Measurements from ENCODE around the gene RIOX2.
"Not testable (repeated sequence)": the region's sequence is repeated elsewhere in the genome, so short reads cannot be mapped to it uniquely, and the experiment has no call there.

Gene RIOX2

GRCh38 chr3:97911459-97911858, 60.8 kb downstream of the RIOX2 start:
- Histone ChIP-seq H3K4me1 (ENCODE audit: insufficient read depth, poor library complexity, severe bottlenecking) (peaks cover 16% of the 10 kb centered on the region), H3K36me3 (ENCODE audit: low read depth) (peaks cover 9% of the 10 kb centered on the region; the same call in 1 of the 2 replicates), H3K9me3 (ENCODE audit: severe bottlenecking) (no peaks in the 10 kb centered on the region), H3K27ac (ENCODE audit: poor library complexity, severe bottlenecking) (no peak overlapping the region), H3K4me3 (ENCODE audit: severe bottlenecking) (no peak overlapping the region), H3K27me3 (ENCODE audit: insufficient read depth, poor library complexity, severe bottlenecking) (no peaks in the 10 kb centered on the region)
- no peak for ATAC-seq (ENCODE audit: low read depth)
- DNase-seq (ENCODE audit: low spot score) = no peak
- no peak for TF ChIP-seq CTCF (IDR thresholded peaks at IDR 0.05; ENCODE audit: poor library complexity, severe bottlenecking)

DNA sequence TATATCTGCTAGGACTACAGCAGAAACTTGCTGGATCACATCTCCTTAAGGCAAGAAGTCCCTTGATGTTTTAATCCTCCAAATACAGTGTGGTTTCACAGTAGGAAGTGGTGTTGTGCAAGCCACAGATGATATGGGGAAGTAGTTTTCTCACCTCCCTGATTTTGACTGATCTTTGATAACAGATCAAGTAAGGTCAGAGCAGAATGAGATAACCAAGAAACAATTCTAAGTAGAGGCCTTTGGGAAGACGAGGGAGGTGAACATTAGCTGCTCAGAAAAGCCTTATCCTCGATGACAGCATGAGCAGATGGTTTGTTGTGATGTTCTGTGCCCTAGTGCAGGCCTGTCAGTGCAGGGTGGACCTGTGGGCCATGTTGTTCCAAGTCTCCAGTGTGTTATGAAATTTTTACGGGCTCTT, 61.3 kb downstream of the RIOX2 start:
- Histone ChIP-seq H3K4me3 (ENCODE audit: severe bottlenecking) (no peak overlapping the region), H3K9me3 (ENCODE audit: severe bottlenecking) (no peaks in the 10 kb centered on the region), H3K27ac (ENCODE audit: poor library complexity, severe bottlenecking) (no peak overlapping the region), H3K27me3 (ENCODE audit: insufficient read depth, poor library complexity, severe bottlenecking) (no peaks in the 10 kb centered on the region), H3K36me3 (ENCODE audit: low read depth) (peaks cover 5% of the 10 kb centered on the region; the same call in 1 of the 2 replicates), H3K4me1 (ENCODE audit: insufficient read depth, poor library complexity, severe bottlenecking) (peaks cover 16% of the 10 kb centered on the region)
- ATAC-seq (ENCODE audit: low read depth) = no peak; the same call in 2 of the 3 replicates
- no peak for TF ChIP-seq CTCF (IDR thresholded peaks at IDR 0.05; ENCODE audit: poor library complexity, severe bottlenecking)
- no peak for DNase-seq (ENCODE audit: low spot score)

DNA sequence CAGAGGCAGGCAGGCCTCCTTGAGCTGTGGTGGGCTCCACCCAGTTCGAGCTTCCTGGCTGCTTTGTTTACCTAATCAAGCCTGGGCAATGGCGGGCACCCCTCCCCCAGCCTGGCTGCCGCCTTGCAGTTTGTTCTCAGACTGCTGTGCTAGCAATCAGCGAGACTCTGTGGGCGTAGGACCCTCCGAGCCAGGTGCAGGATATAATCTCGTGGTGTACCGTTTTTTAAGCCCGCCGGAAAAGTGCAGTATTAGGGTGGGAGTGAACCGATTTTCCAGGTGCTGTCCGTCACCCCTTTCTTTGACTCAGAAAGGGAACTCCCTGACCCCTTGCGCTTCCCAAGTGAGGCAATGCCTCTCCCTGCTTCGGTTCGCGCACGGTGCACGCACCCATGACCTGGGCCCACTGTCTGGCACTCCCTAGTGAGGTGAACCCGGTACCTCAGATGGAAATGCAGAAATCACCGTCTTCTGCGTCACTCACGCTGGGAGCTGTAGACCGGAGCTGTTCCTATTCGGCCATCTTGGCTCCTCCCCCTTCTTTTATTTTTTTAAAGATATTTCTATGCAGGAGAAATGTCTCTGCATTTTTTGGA, 61.9 kb downstream of the RIOX2 start:
- H3K4me3 ChIP-seq (ENCODE audit: severe bottlenecking); H3K36me3 ChIP-seq (ENCODE audit: low read depth); ATAC-seq (ENCODE audit: low read depth); H3K9me3 ChIP-seq (ENCODE audit: severe bottlenecking); H3K27me3 ChIP-seq (ENCODE audit: insufficient read depth, poor library complexity, severe bottlenecking); DNase-seq (ENCODE audit: low spot score); H3K27ac ChIP-seq (ENCODE audit: poor library complexity, severe bottlenecking): not testable (repeated sequence)
- peaks cover 16% of the 10 kb centered on the region for H3K4me1 ChIP-seq (ENCODE audit: insufficient read depth, poor library complexity, severe bottlenecking)

DNA sequence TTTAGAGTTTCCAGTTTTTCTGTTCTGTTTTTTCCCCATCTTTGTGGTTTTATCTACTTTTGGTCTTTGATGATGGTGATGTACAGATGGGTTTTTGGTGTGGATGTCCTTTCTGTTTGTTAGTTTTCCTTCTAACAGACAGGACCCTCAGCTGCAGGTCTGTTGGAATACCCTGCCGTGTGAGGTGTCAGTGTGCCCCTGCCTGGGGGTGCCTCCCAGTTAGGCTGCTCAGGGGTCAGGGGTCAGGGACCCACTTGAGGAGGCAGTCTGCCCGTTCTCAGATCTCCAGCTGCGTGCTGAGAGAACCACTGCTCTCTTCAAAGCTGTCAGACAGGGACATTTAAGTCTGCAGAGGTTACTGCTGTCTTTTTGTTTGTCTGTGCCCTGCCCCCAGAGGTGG, 62.4 kb downstream of the RIOX2 start:
- not testable (repeated sequence) for H3K36me3 ChIP-seq (ENCODE audit: low read depth); H3K27ac ChIP-seq (ENCODE audit: poor library complexity, severe bottlenecking); DNase-seq (ENCODE audit: low spot score); H3K9me3 ChIP-seq (ENCODE audit: severe bottlenecking); H3K4me3 ChIP-seq (ENCODE audit: severe bottlenecking); ATAC-seq (ENCODE audit: low read depth); H3K27me3 ChIP-seq (ENCODE audit: insufficient read depth, poor library complexity, severe bottlenecking)
- H3K4me1 ChIP-seq (ENCODE audit: insufficient read depth, poor library complexity, severe bottlenecking) = peaks cover 16% of the 10 kb centered on the region

GRCh38 chr3:97901313-97902248, 70.7 kb downstream of the RIOX2 start:
- H3K4me1 ChIP-seq (ENCODE audit: insufficient read depth, poor library complexity, severe bottlenecking) = no peaks in the 10 kb centered on the region
- no peaks in the 10 kb centered on the region for H3K9me3 ChIP-seq (ENCODE audit: severe bottlenecking)
- DNase-seq (ENCODE audit: low spot score) (no peak), ATAC-seq (ENCODE audit: low read depth) (no peak)
- no peaks in the 10 kb centered on the region; the same call in none of the 2 replicates for H3K36me3 ChIP-seq (ENCODE audit: low read depth)
- H3K4me3 ChIP-seq (ENCODE audit: severe bottlenecking) = no peak overlapping the region
- no peaks in the 10 kb centered on the region for H3K27me3 ChIP-seq (ENCODE audit: insufficient read depth, poor library complexity, severe bottlenecking)
- no peak for TF ChIP-seq CTCF (IDR thresholded peaks at IDR 0.05; ENCODE audit: poor library complexity, severe bottlenecking)
- H3K27ac ChIP-seq (ENCODE audit: poor library complexity, severe bottlenecking) = no peak overlapping the region
